Measurements from ENCODE around the gene RPS27L. TPM values are rescaled to one million over a fixed set of nuclear protein-coding genes. Genes with fewer than 3 reads are reported as not detected.

Gene RPS27L
- total RNA-seq (2014; rRNA removed; shearing (Covaris generic)): 35.0 and 43.7 TPM in 2 replicates

DNA sequence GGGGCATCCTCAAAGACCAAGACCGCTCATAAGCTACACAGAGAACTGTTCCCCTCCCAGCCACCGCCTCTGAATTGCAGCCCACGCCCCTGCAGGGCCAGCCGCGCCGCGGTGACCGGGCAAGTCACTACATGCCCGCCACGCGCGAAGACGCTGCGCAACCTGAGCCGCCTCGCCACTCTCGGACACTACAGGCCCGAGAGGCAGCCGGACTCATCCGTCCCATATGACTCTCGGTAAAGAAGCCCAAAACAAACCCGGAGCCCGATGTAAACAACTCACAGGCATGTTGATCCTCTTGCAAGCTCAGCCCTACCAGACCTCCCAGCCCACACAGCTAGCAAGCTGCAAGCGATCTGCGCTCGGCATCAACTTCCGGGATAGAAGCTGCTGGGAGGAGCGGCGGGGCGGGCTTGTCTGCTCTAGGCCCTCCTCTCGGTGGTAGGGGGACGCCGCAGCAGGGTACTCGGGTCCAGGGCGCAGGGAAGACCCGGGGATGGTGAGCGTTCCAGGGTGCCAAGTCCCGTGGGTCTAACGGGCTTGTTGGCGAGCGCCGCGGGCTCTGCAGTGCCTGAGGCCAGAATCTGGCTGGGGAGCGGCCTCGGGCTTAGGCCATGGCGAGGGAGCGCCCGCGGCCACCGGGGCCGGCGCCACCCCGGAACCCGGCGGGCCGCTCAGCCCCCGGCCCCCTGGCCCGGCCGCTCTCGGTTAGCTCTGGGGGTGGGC is at the start of gene RPS27L:
RPS27L (minus strand) TSS at position 360 of the 726 bp plus-strand sequence; CDS start at position 288, 72 bp downstream.
- peak; percentile 95 for DNase-seq (ENCODE audit: low spot score)

DNA sequence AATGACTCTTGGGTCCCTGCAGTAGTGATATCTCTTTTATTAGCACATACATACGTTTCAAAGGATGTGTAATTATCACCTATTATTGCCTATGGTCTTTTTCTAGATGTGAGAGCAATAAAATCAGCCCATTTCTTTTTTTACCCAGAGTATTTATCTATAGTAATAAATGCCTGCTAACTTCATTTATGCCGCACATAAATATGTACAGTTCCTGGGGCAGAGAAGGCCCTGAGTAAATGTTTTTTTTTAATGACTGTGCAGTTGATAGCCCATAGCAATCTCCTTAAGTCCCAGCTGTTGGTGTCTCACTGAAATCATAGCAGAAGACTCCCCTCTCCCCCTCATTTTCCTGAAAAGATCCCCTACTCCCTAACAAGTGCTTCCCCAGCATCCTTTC is 48.8 kb upstream of the RPS27L start:
- no peak for DNase-seq (ENCODE audit: low spot score)

DNA sequence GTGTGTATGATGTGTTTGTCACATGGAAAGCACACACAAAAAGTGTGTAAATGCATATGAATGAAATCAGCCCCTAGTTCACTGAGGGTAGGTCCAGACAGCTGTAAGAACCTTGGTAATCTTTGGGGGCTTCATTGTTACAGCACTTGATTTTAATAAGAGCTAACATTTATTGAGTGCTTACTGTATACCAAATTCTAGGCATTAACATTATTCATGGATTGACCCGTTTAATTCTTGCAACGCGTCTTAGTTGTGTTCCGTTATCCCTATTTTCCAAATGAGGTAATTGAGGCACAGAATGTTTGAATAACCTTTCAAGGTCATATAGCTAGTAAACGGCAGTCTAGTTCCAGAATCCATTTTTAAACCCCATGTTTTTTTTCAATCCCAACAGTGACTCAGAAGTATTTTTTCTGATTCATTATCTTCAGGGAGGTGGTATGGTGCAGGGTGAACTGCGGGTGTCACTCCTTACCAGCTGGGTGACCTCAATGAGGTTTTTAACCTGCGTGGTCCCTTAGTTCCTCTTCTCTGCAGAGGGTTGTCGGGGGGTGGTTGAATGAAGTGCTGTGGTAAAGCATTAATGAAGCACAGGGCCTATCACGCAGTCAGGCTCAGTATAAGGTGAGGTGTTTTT is 46.3 kb upstream of the RPS27L start:
- DNase-seq (ENCODE audit: low spot score): no peak

DNA sequence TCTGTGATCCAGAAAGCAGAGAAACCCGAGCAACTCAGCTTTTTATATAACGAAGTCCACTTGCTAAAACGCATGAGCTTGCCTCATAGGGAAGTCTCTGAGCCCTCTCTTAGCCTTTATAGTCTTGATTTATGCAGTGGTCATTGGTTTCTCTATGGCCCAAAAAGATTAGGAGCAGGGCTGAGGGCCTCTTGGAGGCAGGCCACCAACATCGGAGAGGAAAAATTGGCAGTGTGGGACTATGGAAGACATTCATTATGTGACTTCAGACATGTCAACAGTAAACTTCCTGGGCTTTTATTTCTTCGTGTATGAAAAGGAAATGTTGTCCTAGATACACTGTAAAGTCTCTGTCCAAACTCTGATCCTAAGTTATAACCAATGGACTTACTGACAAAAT is 45.6 kb upstream of the RPS27L start:
- no peak for DNase-seq (ENCODE audit: low spot score)

DNA sequence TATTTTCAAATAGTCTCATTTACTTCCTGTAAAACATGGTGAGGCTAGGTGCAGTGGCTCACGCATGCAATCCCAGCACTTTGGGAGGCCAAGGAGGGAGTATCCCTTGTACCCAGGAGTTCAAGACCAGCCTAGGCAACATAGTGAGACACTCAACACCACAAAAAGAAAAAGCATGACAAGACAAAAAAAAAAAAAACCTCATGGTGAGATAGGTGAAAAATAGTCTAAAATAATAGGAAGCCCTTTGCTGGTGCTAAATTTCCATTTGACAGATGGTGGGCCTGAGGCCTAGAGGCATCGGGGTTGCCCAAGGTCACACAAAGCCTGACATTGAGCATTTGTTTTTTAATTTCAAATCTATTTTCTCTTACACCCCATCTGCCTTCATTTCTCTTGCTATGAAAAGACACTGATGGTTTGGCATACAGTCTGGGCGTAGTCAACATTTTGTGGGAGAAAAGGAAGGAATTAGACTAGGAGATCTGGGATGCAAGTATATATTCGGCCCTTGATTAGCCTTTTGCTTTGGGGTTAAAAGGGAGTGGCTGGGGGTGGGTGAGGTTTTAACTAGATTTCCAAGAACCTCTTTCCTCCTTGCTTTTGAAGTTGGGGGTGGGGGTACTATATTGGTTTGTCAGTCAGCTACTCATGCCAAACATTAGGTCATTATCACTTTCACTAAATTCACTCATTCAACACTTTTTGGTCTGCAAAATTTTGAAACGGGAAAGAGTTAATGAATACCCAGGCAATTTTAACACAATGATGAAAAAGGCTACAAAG is 43.4 kb upstream of the RPS27L start:
- no peak for DNase-seq (ENCODE audit: low spot score)

DNA sequence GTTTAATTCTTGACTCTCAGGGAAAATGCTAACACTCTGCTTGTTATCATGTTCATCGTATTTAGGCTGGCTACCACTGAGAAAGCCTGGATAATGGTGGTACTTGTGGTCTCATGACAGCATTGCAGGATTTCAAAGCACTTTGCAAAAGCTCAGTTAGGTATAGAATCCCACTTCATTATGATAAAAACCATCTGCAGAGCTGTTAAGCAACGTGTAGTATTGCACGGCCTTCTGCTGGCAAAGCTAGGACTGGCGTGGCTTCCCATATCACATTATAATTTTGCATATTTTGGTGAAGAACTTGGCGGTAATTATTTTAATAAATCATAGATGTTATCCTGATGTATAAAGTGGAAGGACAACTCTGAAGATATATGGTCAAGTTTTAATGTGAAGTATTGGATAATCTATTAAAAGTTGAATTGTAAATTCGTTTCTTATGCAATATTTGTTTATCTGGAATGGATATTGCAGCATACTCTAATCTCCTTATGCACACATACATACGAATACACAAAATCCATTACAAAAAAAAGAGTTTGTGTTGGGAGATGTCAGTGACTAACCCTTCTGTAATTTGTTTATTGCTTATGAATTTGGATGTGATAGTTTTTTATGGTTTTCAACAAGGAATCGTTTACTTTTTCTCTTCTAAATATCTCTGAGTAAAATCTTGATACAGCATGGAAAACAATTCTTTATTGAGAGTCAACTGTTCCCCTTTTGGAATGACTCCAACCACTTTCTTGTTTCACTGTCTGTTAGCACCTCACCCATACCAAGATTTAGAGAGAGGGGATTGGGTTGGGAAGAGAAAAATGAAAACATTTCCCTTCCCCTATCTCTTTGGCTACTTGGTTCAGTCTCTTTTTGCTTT is 41.3 kb upstream of the RPS27L start:
- no peak for DNase-seq (ENCODE audit: low spot score)

DNA sequence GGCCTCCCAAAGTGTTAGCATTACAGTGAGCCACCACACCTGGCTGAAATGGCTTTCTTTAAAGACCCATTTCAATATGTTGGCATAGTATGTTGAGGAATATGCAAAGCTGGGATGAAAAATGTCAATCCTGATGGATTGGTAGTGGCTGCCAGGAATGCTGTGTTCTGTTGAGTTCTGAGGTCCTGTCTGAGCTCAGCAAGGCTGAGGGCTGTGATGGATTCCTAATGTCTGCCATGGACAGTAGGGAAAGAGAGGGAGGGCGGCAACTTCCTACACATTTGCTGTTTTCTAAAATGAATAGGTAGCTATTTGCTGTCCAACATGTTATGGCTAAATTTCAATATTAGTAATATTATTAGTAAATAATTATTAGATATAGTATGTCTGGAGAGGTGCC is 40.3 kb upstream of the RPS27L start:
- no peak for DNase-seq (ENCODE audit: low spot score)

DNA sequence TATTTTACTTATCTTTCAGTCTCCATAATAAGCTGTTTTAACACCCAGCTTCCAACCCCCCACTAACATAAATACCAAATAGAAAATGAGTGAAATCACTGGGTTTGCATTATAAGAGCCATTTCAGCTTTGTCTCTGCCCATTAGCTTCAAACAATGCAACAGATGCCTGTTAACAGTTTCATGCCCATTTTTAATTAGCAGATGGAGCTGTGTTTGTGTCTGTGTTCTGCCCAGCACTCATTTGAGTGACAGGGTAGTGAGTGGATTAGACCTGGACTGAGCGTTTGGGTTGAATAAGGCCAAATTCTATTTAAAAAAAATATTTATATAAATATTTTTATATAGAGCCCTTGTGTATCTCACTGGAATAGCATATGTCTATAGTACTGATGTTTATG is 39.6 kb upstream of the RPS27L start:
- no peak for DNase-seq (ENCODE audit: low spot score)

DNA sequence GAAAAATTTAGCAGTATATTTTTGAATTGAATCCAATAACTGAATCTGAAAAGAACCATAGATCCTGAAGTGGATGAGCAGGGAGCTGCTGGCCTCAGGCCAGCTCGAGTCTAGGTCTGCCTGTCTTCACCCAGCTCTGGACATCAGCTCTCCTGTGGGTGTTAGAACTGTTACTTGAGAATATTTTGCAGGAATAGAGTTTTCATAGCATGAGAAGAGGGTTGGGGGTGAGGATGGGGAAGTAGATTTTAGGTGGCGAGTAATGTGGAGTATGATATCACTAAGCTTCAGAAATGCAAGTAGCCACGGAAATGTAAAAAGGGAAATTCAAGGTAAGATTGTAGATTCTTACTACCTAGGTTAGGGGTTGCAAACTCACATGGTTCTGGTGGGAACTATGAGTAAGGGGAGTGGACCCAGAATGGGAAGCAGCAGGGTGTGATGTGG is 38.3 kb upstream of the RPS27L start:
- no peak for DNase-seq (ENCODE audit: low spot score)

DNA sequence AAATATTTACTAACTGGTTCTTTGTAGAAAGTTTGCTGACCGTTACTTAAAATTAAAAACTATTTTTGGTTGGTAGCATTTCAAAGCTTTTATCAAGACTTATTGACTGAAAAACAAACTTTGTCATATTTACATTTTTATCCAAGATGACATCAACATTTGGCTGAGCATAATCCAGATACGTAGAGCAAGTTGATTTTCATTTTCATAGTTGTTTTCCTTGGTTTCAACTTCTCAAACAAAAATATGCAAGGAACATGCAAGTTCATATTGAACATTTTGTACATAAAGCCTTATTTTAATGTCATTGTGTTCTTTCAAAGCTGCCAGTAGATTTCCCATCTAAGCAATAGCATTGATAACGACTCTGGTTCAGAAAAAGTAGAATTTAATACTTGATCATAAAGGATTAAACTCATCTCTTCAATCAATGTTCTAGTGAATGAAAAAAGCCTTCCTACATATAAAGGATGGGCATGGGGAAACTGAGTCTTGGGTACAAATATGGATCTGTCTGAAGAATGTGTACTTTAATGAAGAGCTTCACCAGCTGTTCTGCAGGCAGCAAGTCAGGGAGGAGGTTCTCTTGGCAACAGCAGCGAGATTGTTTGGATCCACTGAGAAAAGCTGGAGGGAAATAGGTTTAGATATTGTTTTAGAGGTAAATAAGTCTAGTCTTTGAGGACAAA is 37.7 kb upstream of the RPS27L start:
- DNase-seq (ENCODE audit: low spot score): no peak

DNA sequence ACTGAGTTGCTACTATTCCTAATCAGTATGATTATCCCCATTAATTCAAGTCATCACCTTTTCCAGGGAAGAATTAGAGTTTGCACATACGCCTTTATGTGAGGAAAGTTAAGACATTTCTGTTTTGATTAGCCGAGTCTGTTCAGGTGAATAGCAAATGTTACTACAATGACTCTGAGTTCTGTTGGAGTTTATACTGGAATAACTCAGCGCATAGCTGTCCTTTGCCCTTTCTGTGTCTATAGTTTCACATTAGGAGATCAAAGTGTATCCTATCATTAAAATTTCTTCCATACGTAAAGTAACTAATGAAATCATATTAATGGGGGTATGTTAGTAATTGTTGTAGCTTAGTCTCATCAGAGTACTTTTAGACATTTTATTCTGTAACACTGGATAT is 37.0 kb upstream of the RPS27L start:
- no peak for DNase-seq (ENCODE audit: low spot score)

DNA sequence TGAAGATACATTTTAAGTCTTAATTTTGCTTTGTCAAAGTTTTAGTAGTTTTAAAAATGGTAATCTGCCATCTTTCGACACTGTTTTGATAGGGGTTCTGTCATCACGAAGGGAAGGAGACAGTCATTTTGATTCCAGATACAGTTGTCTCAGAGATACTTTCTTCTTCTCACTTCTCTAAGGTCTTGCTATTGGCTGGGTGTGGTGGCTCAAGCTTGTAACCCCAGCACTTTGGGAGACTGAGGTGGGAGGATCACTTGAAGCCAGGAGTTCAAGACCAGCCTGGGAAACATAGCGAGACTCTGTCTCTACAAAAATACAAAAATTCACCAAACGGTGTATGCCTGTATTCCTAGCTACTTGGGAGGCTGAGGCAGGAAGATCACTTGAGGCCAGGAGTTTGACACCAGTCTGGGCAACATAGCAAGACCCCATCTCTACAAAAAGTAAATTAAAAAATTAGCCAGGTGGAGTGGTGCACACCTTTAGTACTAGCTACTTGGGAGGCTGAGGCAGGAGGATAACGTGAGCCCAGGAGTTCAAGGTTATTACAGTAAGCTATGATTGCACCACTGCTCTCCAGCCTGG is 35.4 kb upstream of the RPS27L start:
- no peak for DNase-seq (ENCODE audit: low spot score)

DNA sequence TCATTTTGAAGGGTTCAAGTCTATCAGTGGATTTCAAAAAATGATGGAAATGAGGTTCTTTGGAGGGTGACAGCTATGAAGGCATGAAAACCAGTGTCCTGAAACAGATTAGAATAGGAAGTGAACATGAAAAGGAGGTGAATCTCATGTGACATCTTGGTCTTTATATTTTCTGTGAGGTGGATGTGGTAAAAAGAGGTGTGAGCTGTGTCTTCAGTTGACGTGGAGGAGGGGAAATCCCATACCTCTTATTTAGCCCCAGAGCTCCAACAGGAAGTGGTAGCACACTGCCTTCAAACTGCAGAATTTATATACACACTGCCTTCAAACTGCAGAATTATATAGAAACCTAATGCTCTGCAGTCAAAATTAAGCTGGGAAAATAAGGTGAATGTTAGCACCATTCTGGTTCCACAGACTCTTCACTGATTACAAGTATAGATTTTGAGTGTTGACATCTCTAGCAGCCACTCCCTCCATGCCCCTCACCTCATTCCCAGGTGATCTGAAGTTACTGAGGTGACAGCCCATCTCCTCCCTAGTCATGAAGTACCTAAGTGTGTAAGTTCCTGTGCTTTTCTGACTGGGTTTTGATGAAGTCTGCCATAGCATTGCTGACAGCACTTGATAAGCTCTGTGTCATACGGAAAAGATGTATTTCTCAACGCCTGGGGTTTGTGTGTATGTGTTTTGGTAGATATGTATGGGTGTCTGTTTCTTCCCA is 34.8 kb upstream of the RPS27L start:
- no peak for DNase-seq (ENCODE audit: low spot score)

DNA sequence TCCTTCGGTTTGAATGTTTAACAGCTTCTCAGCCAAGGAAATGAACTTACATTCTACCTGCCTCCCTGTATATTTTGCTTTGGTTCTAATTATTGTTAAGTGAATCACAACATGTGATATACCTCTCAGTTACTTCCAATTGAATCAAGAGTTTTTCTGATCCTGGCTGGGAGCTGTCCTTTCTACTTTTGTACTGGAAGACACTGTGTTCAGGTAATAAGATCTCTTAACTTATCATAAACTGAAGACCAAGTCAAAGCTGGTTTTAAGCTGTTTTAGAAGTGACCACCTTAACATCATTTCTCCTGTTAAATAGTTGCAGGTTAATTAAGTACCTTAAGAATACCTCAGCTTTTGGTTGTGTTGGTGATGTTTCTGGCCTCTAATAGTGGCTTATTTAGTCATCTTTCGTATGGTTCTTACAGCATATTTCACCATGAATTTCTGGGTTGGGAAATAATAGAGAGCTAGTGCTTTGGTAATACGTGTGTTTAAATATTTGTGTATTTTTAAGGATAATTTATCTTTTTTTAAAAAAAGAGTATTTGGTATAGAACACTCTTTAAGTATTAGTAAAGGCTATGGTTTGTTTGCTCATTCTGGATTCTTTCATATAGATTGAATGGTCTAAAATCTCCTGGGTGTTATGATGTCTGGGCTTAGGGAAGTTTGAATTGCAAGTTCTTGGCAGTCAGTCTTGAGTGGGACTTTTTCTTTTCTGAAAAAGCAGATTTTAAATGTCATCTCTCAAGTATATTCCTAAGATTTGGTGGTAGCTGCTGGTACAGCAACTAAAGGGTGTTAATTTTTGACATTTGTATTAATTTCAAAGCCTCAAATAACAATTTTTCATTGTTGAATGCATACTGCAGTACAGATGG is 33.7 kb upstream of the RPS27L start:
- no peak for DNase-seq (ENCODE audit: low spot score)

DNA sequence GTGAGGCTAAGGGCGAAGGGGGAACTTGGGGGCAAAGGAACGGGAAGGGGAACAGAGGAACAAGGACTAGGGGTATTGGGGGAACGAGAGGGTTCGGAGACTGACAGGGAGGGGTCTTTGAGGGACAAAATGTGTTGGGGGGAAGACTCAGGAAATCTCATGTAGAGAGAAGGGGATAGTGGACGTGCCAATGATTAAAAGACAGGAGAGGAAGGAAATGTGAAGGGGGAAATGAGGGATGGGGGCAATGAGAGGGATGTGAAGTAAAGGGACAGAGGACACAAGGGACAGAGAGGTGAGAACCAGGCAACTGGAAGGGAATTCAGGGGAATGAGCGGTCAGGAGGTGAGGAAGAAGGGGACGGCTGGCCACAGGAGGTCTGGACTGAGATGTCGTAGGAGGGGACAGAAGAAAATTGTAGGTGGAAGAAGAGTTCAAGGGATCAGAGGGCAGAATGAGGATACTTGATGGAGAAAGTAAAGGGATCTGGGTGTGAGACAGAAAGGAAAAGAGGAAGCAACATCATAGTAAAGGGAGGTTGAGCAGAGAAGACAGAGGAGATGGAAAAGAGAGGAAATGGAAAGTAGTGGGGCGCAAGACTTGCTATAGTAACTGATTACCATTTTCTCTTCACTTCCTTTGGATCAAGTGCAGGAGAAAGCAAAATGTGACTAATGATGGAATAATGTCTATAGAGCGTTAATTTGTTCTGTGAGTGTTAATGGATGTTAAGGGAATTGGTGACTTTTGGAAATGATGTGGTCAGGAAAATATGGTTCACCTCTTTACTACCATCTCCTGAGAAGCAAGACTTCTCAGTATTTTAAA is 32.9 kb upstream of the RPS27L start:
- peak; percentile 16 for DNase-seq (ENCODE audit: low spot score)

DNA sequence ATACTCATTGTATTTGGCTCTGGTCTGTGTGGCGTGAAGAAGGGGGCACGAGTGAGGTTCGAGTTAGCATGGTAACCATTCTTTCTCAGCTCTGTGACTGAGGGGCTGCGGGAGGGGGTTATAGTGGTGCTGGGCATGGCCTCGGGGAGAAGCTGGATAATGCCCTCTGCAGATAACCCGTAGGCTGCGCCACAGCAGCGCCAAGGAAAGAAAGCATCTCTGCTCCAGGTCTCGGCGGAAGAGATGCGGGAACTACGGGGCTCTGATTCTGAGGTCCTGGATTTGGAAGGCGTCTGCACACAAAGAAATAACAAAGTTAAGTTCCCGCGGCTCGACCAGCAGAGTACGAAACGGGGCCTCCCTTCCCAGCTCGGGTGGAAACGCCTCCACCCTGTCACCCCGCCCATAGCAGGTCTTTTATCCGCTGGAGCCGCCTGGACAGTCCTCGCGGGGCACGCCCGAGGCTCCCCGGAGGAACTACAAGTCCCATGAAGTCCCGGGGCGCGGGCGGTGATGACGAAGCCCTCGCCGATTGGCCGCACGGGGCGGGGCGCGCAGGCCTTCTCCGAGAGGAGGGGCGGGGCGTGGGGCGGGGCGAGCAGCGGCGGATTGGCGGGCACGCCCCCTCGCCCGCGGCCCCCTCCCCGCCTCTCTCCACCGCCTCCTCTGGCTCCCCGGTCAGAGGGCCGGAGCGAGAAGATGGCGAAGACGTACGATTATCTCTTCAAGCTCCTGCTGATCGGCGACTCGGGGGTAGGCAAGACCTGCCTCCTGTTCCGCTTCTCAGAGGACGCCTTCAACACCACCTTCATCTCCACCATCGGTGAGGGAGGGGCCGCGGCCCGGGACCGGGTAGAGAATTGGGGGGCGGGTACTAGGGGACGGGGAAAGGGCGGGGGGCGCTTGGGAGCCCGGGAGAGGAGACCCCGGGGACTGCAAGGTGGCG is 31.9 kb upstream of the RPS27L start, which contains the start of gene RAB8B:
RAB8B (plus strand) TSS at position 681 of the 946 bp plus-strand sequence; CDS start at position 700, 19 bp downstream.
- DNase-seq (ENCODE audit: low spot score): peak; percentile 95

Measured in HT-29 (cell line).